Adipocyte (in vitro differentiated cells): ENCODE data around the gene PLAAT4.
A peak's percentile ranks its signal among the peaks of the same experiment; 100 is the strongest.

Source experiments
- DNase-seq: peaks from one replicate; pipeline ENCODE4 v3.0.0-alpha.2; 2015; ENCODE audit warnings: low read depth
- H3K27me3 ChIP-seq: replicated peaks from 2 replicates; pipeline ENCODE4 v1.7.0; 2013; ENCODE audit warnings: mild to moderate bottlenecking, low read length, moderate library complexity; ENCODE audit not compliant: control insufficient read depth, insufficient read depth
- H3K36me3 ChIP-seq: 2 replicates; pipeline ENCODE4 v1.7.0; 2013; ENCODE audit warnings: low read length, mild to moderate bottlenecking, moderate library complexity; ENCODE audit not compliant: control insufficient read depth, insufficient read depth, severe bottlenecking
- H3K4me1 ChIP-seq: 2 replicates; pipeline ENCODE4 v1.7.0; 2013; ENCODE audit warnings: mild to moderate bottlenecking, low read length, moderate library complexity; ENCODE audit not compliant: control insufficient read depth, insufficient read depth
- H3K4me3 ChIP-seq: 2 replicates; pipeline ENCODE4 v1.7.0; 2013; ENCODE audit warnings: mild to moderate bottlenecking, low read length, moderate library complexity
- H3K9ac ChIP-seq: 2 replicates; pipeline ENCODE4 v1.7.0; 2013; ENCODE audit warnings: mild to moderate bottlenecking, low read length, moderate library complexity
- H3K9me3 ChIP-seq: 2 replicates; pipeline ENCODE4 v1.7.0; 2013; ENCODE audit warnings: mild to moderate bottlenecking, low read length, moderate library complexity; ENCODE audit not compliant: control insufficient read depth

The PLAAT4 gene

GRCh38 chr11:63536669-63537292 lies at the start of gene PLAAT4:
Gene PLAAT4, plus strand, starts transcription at chr11:63536808. Its CDS starts 61 bp downstream, at chr11:63536869.
- peak; percentile 78 for DNase-seq
- peak within 1 kb of the TSS; percentile 77 for H3K4me3 ChIP-seq
- no peaks in the 10 kb centered on the region for H3K9me3 ChIP-seq
- no peaks in the 10 kb centered on the region for H3K27me3 ChIP-seq
- peaks cover 24% of the 10 kb centered on the region for H3K4me1 ChIP-seq
- H3K36me3 ChIP-seq: no peaks in the 10 kb centered on the region
- peak within 1 kb of the TSS; percentile 81 for H3K9ac ChIP-seq

- peak; percentile 60 for DNase-seq
- Histone ChIP-seq H3K9me3 (peaks cover 19% of the 10 kb centered on the region), H3K4me3 (peak overlapping the region; percentile 85), H3K36me3 (no peaks in the 10 kb centered on the region), H3K4me1 (peaks cover 30% of the 10 kb centered on the region), H3K27me3 (no peaks in the 10 kb centered on the region), H3K9ac (peak overlapping the region; percentile 92)
Measured at GRCh38 chr11:63488789-63489188, 47.8 kb upstream of the PLAAT4 start.

GRCh38 chr11:63489879-63490278 lies 46.7 kb upstream of the PLAAT4 start:
- Histone ChIP-seq H3K9me3 (peaks cover 16% of the 10 kb centered on the region), H3K4me3 (peak overlapping the region; percentile 85), H3K36me3 (no peaks in the 10 kb centered on the region), H3K9ac (peak overlapping the region; percentile 92), H3K27me3 (no peaks in the 10 kb centered on the region), H3K4me1 (peaks cover 30% of the 10 kb centered on the region)
- DNase-seq: peak; percentile 34

- H3K4me1 ChIP-seq: peaks cover 30% of the 10 kb centered on the region
- H3K9ac ChIP-seq: peak within 1 kb of the TSS; percentile 92
- no peaks in the 10 kb centered on the region for H3K36me3 ChIP-seq
- H3K9me3 ChIP-seq: peaks cover 8% of the 10 kb centered on the region
- peak; percentile 63 for DNase-seq
- H3K27me3 ChIP-seq: no peaks in the 10 kb centered on the region
- H3K4me3 ChIP-seq: peak within 1 kb of the TSS; percentile 85
Measured at GRCh38 chr11:63490551-63491239, 45.9 kb upstream of the PLAAT4 start, which contains the start of gene PLAAT5. Gene PLAAT5, minus strand, starts transcription at chr11:63491167. Its CDS starts 133 bp downstream, at chr11:63491034.

GRCh38 chr11:63491240-63491587 lies 45.4 kb upstream of the PLAAT4 start:
- Histone ChIP-seq H3K9ac (peak overlapping the region; percentile 92), H3K9me3 (peaks cover 4% of the 10 kb centered on the region), H3K36me3 (no peaks in the 10 kb centered on the region), H3K4me3 (peak overlapping the region; percentile 85), H3K4me1 (peaks cover 30% of the 10 kb centered on the region), H3K27me3 (no peaks in the 10 kb centered on the region)
- no peak for DNase-seq

GRCh38 chr11:63491636-63492372 lies 44.8 kb upstream of the PLAAT4 start:
- Histone ChIP-seq H3K27me3 (no peaks in the 10 kb centered on the region), H3K4me1 (peaks cover 30% of the 10 kb centered on the region), H3K36me3 (no peaks in the 10 kb centered on the region), H3K4me3 (peak overlapping the region; percentile 85), H3K9me3 (peaks cover 7% of the 10 kb centered on the region), H3K9ac (peak overlapping the region; percentile 92)
- no peak for DNase-seq

- H3K4me1 ChIP-seq: peaks cover 30% of the 10 kb centered on the region
- no peak overlapping the region for H3K4me3 ChIP-seq
- H3K9ac ChIP-seq: no peak overlapping the region
- H3K27me3 ChIP-seq: no peaks in the 10 kb centered on the region
- no peak for DNase-seq
- peaks cover 14% of the 10 kb centered on the region for H3K9me3 ChIP-seq
- H3K36me3 ChIP-seq: no peaks in the 10 kb centered on the region
Measured at GRCh38 chr11:63492441-63492840, 44.2 kb upstream of the PLAAT4 start.

- Histone ChIP-seq H3K36me3 (no peaks in the 10 kb centered on the region), H3K9me3 (peaks cover 21% of the 10 kb centered on the region), H3K4me1 (peaks cover 30% of the 10 kb centered on the region), H3K4me3 (no peak overlapping the region), H3K9ac (no peak overlapping the region), H3K27me3 (no peaks in the 10 kb centered on the region)
- DNase-seq: no peak
Measured at GRCh38 chr11:63493127-63493526, 43.5 kb upstream of the PLAAT4 start.

GRCh38 chr11:63494975-63495374 lies 41.6 kb upstream of the PLAAT4 start:
- Histone ChIP-seq H3K4me1 (peaks cover 14% of the 10 kb centered on the region), H3K4me3 (no peak overlapping the region), H3K9ac (no peak overlapping the region), H3K36me3 (no peaks in the 10 kb centered on the region), H3K27me3 (no peaks in the 10 kb centered on the region), H3K9me3 (peaks cover 38% of the 10 kb centered on the region)
- no peak for DNase-seq

- H3K4me3 ChIP-seq: peak overlapping the region; percentile 35
- no peaks in the 10 kb centered on the region for H3K36me3 ChIP-seq
- peaks cover 12% of the 10 kb centered on the region for H3K4me1 ChIP-seq
- H3K9me3 ChIP-seq: peaks cover 52% of the 10 kb centered on the region
- no peaks in the 10 kb centered on the region for H3K27me3 ChIP-seq
- H3K9ac ChIP-seq: no peak overlapping the region
- no peak for DNase-seq
Measured at GRCh38 chr11:63499874-63500273, 36.7 kb upstream of the PLAAT4 start.

- Histone ChIP-seq H3K9ac (no peak overlapping the region), H3K36me3 (no peaks in the 10 kb centered on the region), H3K4me1 (peaks cover 25% of the 10 kb centered on the region), H3K4me3 (no peak overlapping the region), H3K9me3 (peaks cover 51% of the 10 kb centered on the region), H3K27me3 (no peaks in the 10 kb centered on the region)
- DNase-seq: no peak
Measured at GRCh38 chr11:63501236-63501635, 35.4 kb upstream of the PLAAT4 start.
